VCaP (cell line): ENCODE data around the gene PRDM16.

Experiments used
- H3K27ac ChIP-seq: fragments of 450-650 bp; 2 replicates; pipeline ENCODE4 v1.5.1; 2017
- CTCF ChIP-seq: fragments of 450-650 bp; conservative IDR thresholded peaks from 2 replicates; pipeline ENCODE4 v1.5.1; 2017; ENCODE audit warnings: mild to moderate bottlenecking, moderate library complexity

PRDM16 gene

DNA sequence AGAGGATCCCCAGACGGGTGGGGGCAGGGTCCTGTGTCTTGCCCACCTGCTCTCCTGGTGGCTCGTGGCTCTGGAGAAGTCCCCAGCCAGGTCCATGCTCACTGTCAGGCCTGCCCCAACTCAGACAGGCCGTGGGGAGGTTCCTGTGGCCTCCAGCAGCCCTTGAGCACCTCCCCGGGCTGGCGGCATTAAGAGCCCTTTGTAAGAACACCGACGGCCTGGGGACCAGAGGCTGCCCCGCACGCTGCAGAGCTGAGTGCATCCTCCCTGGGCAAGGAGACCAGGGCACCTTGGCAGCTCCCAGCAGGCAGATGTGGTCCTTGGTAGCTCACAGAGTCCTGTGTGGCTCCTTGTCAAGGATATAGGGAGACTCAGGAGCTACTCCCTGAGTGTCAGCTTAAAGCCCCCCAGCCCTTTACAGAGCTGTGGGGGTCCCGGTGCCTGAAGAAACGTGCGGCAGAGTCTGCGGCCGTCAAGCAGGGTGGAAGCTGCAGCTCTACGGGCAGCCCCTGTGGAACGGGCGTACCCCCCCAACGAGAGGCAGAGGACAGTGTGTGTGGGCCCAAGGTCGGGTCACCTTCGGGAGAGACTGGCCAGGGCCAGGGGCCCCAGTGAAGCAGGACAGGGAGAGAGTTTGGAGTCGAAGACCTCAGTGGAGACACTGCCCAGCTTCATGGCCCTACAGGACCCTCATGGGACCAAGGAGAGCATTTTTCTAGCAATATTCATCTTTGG is 118.6 kb downstream of the PRDM16 start:
- no peak overlapping the region; the same call in 1 of the 2 replicates for H3K27ac ChIP-seq
- no peak for TF ChIP-seq CTCF

- no peak for TF ChIP-seq CTCF
- H3K27ac ChIP-seq, result no peak overlapping the region
Observed at GRCh38 chr1:3188150-3188971, 119.4 kb downstream of the PRDM16 start.

GRCh38 chr1:3190256-3191041 is 121.4 kb downstream of the PRDM16 start:
- no peak for TF ChIP-seq CTCF
- H3K27ac ChIP-seq, result no peak overlapping the region

DNA sequence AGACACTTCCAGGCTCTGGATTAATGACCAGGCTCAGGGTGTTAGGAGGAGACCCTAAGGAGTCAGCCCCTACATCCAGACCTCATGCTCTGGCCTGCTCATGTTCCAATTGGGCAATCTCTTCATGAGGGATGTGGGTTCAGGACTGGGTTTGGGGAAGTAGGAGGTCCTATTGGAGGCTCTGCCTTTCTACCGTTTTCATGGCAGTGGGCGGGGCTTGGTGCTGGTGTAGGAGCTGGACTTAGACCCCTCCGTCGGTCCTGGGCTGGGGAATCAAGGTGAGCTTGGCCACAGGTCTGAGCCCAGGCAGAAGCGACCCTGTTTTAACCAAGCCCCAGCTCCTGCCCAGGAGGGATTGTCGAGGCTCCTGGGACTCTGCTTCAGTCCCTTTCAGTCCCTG is 123.4 kb downstream of the PRDM16 start:
- H3K27ac ChIP-seq, result no peak overlapping the region
- no peak for TF ChIP-seq CTCF

- H3K27ac ChIP-seq, result no peak overlapping the region
Observed at GRCh38 chr1:3192825-3193224, 123.8 kb downstream of the PRDM16 start.

GRCh38 chr1:3193811-3194210 is 124.8 kb downstream of the PRDM16 start:
- no peak overlapping the region for H3K27ac ChIP-seq
- no peak for TF ChIP-seq CTCF

More at GRCh38 chr1:3192825-3193224, 123.8 kb downstream of the PRDM16 start:
- no peak for TF ChIP-seq CTCF
